Left hindlimb (tissue), 1 donor: ENCODE results near the gene TFCP2.

ENCODE experiments used
- DNase-seq: peaks from one replicate; pipeline ENCODE4 v3.0.0-alpha.2; 2018

TFCP2 gene

GRCh38 chr12:51196547-51196946 is 23.6 kb upstream of the TFCP2 start:
- no peak for DNase-seq

GRCh38 chr12:51195841-51196240 is 22.9 kb upstream of the TFCP2 start:
- no peak for DNase-seq

- DNase-seq: no peak
These were observed 19.3 kb upstream of the TFCP2 start for GRCh38 chr12:51192284-51192671.

GRCh38 chr12:51191516-51192283 is 18.8 kb upstream of the TFCP2 start:
- no peak for DNase-seq

- DNase-seq: no peak
These were observed 17.9 kb upstream of the TFCP2 start for GRCh38 chr12:51190820-51191219.

- no peak for DNase-seq
These were observed 16.9 kb upstream of the TFCP2 start for GRCh38 chr12:51189790-51190355.

DNA sequence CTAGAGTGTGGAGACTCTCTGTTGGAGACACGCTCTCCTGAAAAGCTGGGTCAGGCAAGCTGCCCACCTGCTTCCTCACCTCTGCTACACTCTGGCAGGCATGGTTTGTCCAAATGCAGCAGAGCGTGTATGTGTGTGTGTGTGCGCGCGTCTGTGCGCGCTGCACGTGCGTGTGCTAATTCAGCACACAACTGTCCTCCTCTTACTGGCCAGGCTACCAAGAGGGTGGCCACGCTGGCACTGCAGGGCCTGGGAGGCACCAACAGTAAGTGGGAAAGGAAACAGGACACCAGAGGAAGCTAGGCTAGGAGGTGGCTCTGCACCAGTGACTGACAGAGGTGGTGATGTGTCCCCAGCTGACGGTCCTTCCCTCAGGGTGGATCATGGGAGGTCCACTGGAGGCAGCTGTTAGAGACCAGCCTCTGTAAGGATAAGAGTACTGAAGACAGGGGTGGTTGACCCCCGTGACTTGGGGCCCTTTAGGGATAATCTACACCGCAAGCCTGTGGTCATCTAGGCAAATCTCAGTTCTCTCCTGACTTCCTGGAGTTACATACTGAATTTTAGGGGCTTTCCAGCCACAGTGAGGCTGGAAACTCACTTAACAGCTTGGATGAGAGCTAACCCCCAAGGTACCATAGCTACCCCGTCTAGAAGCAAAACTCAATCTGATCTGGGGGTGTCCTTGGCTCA is 15.6 kb upstream of the TFCP2 start:
- DNase-seq: no peak

- DNase-seq: no peak
These were observed 14.5 kb upstream of the TFCP2 start for GRCh38 chr12:51187370-51187987.

DNA sequence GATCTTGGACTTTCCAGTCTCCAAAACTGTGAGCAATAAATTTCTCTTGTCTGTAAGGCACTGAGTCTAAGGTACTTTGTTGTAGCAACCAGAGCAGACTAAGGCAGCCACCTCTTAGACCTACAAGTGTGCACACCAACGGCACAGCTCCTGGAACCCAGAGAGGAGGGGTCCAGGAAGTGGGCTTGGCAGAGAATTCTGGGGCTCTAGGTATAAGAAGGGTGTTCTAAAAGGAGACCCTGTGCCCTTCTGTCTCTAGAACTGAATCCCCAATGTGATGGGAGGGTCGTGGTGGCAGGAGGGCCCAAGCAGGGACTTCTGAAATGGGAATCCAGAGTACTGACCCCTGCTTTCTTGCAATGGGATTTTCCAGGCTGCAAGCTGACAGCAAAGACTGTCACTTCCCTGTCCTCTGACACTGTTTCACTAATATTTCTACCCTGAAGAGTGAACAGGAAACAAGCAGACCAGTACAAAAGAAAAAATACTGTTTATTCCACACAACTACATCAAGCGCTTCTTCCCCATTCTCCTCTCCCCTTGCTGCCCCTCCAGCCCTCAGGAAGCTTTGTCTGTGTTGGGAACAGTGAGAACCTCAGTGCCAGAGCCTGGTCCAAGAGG is 13.6 kb upstream of the TFCP2 start:
- DNase-seq: no peak

DNA sequence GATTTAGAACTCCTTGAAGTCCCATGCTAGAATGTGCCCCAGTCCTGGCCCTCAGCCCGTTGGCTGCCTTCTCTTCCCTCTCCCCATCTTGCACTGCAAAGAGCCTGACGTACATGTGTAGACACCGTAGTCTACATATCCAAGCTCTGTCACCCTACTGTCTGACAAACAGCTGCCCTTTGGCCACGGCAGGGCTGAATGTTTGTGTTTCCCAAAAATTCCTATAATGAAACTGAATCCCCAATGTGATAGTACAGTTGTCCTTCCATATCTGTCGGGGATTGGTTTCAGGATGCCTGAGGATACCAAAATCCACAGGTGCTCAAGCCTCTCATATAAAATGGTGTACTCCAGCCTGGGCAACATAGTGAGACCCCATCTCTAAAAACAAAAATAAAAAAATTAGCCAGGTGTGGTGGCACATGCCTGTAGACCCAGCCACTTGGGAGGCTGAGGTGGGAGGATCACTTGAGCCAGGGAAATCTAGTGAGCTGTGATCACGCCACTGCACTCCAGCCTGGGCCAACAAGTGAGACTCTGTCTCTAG is 12.3 kb upstream of the TFCP2 start:
- DNase-seq: no peak

- DNase-seq: peak; percentile 79
These were observed 10.9 kb upstream of the TFCP2 start for GRCh38 chr12:51183816-51184215.

GRCh38 chr12:51183349-51183748 is 10.4 kb upstream of the TFCP2 start:
- no peak for DNase-seq

DNA sequence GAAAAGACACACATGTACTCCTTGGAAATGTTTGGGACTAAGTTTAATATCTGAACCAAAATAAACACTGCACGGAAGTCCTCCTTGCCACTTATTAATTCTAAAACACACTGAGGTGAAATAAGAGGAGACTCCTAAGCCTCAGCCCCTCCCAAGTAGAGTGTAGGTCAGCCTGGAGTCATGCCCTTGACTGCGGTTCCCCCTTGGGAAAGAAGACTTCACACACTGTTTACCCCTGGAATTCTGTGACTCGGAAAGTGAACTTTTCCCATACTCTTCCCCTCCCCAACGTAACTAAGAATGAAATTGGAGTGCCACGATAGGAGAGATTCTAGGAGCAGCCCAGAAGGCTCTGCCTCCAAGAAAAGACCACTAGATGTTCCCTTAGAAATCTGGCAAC is 8.6 kb upstream of the TFCP2 start:
- DNase-seq: no peak

DNA sequence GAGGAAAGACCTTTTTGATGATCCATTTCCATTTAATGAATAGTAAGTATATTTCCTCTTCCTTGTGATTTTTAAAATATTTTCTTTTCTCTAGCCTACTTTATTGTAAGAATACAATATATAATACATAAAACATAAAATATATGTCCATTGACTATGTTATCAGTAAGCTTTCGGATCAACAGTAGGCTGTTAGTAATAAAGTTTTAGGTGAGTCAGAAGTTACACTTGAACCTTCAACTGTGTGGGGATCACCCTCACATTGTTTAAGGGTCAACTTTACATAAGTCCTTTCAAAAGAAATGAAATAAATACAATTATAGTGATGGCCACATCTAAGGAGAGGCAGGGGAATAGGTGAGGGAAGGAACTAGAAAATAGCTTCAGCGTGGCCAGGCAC is 5.0 kb upstream of the TFCP2 start:
- no peak for DNase-seq

DNA sequence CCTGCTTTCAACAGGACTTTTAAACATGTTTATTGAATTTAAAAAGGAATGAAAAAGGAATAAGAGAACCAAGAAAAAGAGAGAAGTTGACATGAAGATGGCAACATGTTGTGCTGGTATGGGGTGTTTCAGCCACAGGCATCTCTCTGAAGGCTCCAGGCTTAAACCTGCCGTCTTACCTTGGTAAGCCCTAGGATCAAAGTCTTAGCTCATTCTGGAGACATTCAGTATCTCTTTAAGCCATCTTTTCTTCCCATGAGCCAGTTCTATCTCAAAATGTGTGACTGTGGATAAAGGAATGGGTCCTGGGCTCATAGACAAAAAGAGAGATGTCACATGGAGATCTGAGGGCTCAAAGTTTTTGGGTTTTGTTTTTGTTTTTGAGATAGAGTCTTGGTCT is 1.6 kb upstream of the TFCP2 start:
- DNase-seq: no peak

- DNase-seq: no peak
These were observed 936 bp downstream of the TFCP2 start for GRCh38 chr12:51171884-51172514.

DNA sequence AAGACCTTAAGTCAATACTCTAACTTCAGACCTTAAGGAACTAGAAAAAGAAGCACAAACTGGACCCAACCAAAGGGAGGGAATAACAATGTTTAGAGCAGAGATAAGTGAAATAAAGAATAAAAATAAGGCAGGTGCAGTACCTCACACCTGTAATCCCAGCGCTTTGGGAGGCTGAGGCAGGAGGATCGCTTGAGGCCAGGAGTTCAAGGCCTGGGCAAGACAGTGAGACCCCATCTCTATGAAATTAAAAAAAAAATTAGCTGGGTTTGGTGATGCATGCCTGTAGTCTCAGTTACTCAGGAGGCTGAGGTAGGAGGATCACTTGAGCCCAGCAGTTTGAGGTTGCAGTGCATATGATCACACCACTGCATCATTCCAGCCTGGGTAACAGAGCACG is 9.1 kb downstream of the TFCP2 start:
- no peak for DNase-seq

GRCh38 chr12:51162217-51162616 is 10.7 kb downstream of the TFCP2 start:
- no peak for DNase-seq

- DNase-seq: no peak
These were observed 12.0 kb downstream of the TFCP2 start for GRCh38 chr12:51160814-51161459.

DNA sequence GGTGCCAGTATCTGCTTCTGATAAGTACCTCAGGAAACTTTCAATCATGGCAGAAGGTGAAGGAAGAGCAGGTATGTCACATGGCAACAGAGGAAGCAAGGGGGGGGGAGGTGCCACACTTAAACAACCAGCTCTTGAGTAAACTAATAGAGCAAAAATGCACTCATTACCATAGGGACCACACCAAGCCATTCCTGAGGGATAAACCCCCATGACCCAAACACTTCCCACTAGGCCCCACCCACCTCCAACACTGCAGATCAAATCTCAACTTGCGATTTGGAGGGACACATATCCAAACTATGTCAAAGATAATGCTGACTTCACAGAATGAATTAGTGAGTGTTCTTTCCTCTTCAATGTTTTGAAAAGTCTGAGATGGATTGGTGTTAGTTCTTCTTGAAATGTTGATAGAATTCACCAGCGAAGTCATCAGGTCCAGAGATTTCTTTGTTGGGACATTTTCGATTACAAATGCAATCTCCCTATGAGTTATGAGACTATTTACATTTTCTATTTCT is 16.6 kb downstream of the TFCP2 start:
- DNase-seq: no peak

DNA sequence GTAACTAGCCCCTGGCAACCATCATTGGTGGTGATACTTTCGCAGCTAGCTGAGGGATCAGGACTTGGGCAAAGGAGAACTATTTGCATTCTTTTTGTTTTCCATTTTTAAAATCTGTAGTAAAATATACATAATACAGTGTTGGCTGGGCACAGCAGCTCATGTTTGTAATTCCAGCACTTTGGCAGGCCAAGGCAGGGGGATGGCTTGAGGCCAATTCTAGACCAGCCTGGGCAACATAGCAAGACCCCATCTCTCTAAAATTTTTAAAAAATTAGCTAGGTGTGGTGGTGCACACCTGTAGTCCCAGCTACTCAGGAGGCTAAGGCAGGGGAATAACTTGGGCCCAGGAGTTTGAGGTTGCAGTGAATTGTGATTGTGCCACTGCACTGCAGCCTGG is 20.0 kb downstream of the TFCP2 start:
- no peak for DNase-seq

DNA sequence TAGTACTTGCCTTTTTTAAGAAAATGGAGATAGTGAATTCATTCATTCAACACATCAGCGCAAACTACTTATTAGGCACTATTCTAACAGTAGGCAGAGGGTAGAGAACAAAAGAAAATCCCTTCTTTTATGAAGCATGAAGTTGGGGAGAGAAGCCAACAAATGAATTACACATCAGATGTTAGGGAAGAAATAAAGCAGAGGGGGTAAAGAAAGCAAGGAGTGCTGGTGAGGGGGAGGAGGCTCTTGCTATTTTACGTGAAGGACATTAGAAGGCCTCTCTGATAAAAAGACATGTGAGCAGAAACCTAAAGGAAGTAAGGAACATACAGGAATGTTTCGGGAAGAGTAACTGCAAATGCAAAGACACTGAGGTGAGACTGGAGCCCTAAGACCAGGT is 22.2 kb downstream of the TFCP2 start:
- DNase-seq: no peak
